ENCODE data around the gene GTF3C5.
"Not testable (repeated sequence)": the region's sequence is repeated elsewhere in the genome, so short reads cannot be mapped to it uniquely, and the experiment has no call there.

Gene GTF3C5

GRCh38 chr9:132996526-132996925 is 34.3 kb upstream of the GTF3C5 start:
- DNase-seq = no peak

- DNase-seq = no peak
Measured at GRCh38 chr9:132997591-132997990, 33.2 kb upstream of the GTF3C5 start.

GRCh38 chr9:132998221-132998620 is 32.6 kb upstream of the GTF3C5 start:
- DNase-seq = not testable (repeated sequence)

GRCh38 chr9:132998831-132999635 is 31.8 kb upstream of the GTF3C5 start:
- no peak for DNase-seq

GRCh38 chr9:133002147-133003070 is 28.4 kb upstream of the GTF3C5 start:
- DNase-seq = no peak

- no peak for DNase-seq
Measured at GRCh38 chr9:133003071-133003461, 27.7 kb upstream of the GTF3C5 start.

- DNase-seq = no peak
Measured at GRCh38 chr9:133003671-133004090, 27.1 kb upstream of the GTF3C5 start.

GRCh38 chr9:133004091-133004998 is 26.5 kb upstream of the GTF3C5 start:
- no peak for DNase-seq

- no peak for DNase-seq
Measured at GRCh38 chr9:133004999-133005760, 25.6 kb upstream of the GTF3C5 start.

GRCh38 chr9:133005957-133006356 is 24.8 kb upstream of the GTF3C5 start:
- no peak for DNase-seq

GRCh38 chr9:133006731-133007352 is 24.0 kb upstream of the GTF3C5 start:
- no peak for DNase-seq

GRCh38 chr9:133008406-133008805 is 22.4 kb upstream of the GTF3C5 start:
- no peak for DNase-seq

- DNase-seq = no peak
Measured at GRCh38 chr9:133008824-133009223, 22.0 kb upstream of the GTF3C5 start.

- no peak for DNase-seq
Measured at GRCh38 chr9:133009906-133010582, 20.8 kb upstream of the GTF3C5 start.

- no peak for DNase-seq
Measured at GRCh38 chr9:133014696-133015095, 16.1 kb upstream of the GTF3C5 start.

- DNase-seq = no peak
Measured at GRCh38 chr9:133023117-133023890, 7.5 kb upstream of the GTF3C5 start.

- no peak for DNase-seq
Measured at GRCh38 chr9:133026426-133026825, 4.4 kb upstream of the GTF3C5 start.

- no peak for DNase-seq
Measured at GRCh38 chr9:133027134-133027533, 3.7 kb upstream of the GTF3C5 start.

- DNase-seq = no peak
Measured at GRCh38 chr9:133028221-133028620, 2.6 kb upstream of the GTF3C5 start.

- DNase-seq = no peak
Measured at GRCh38 chr9:133029994-133030316, 842 bp upstream of the GTF3C5 start.

- DNase-seq = no peak
Measured at GRCh38 chr9:133031130-133031422, 279 bp downstream of the GTF3C5 start.
